ENCODE measurements around the gene TGFBR2.
"Not testable (repeated sequence)": the region's sequence is repeated elsewhere in the genome, so short reads cannot be mapped to it uniquely, and the experiment has no call there.

The TGFBR2 gene

GRCh38 chr3:30658328-30659052 is 52.1 kb downstream of the TGFBR2 start:
- DNase-seq, result no peak

GRCh38 chr3:30659270-30660130 is 53.1 kb downstream of the TGFBR2 start:
- no peak for DNase-seq

- no peak for DNase-seq
Measured at GRCh38 chr3:30660136-30660535, 53.7 kb downstream of the TGFBR2 start.

- DNase-seq, result no peak
Measured at GRCh38 chr3:30660656-30661055, 54.3 kb downstream of the TGFBR2 start.

GRCh38 chr3:30661098-30661873 is 54.9 kb downstream of the TGFBR2 start:
- DNase-seq, result no peak

GRCh38 chr3:30662836-30663235 is 56.4 kb downstream of the TGFBR2 start:
- DNase-seq, result no peak

- no peak for DNase-seq
Measured at GRCh38 chr3:30663533-30664241, 57.3 kb downstream of the TGFBR2 start.

- no peak for DNase-seq
Measured at GRCh38 chr3:30664459-30664858, 58.1 kb downstream of the TGFBR2 start.

GRCh38 chr3:30664884-30665283 is 58.5 kb downstream of the TGFBR2 start:
- DNase-seq, result no peak

GRCh38 chr3:30665539-30665938 is 59.1 kb downstream of the TGFBR2 start:
- DNase-seq, result no peak

- no peak for DNase-seq
Measured at GRCh38 chr3:30666572-30667279, 60.3 kb downstream of the TGFBR2 start.

- DNase-seq, result no peak
Measured at GRCh38 chr3:30667280-30667651, 60.9 kb downstream of the TGFBR2 start.

- no peak for DNase-seq
Measured at GRCh38 chr3:30668051-30668609, 61.7 kb downstream of the TGFBR2 start.

GRCh38 chr3:30669360-30669934 is 63.0 kb downstream of the TGFBR2 start:
- not testable (repeated sequence) for DNase-seq

- no peak for DNase-seq
Measured at GRCh38 chr3:30670292-30670691, 63.9 kb downstream of the TGFBR2 start.

- no peak for DNase-seq
Measured at GRCh38 chr3:30671527-30672286, 65.3 kb downstream of the TGFBR2 start.

GRCh38 chr3:30672287-30672735 is 65.9 kb downstream of the TGFBR2 start:
- DNase-seq, result no peak

GRCh38 chr3:30672959-30673358 is 66.6 kb downstream of the TGFBR2 start:
- no peak for DNase-seq

- no peak for DNase-seq
Measured at GRCh38 chr3:30673425-30674341, 67.3 kb downstream of the TGFBR2 start.

Data from activated CD8-positive, alpha-beta memory T cell treated with anti-CD3 and anti-CD28 coated beads for 24 hours (primary cell).